A673 (cell line): Measurements from ENCODE around the gene FOXP2. TPM values are rescaled to one million over a fixed set of nuclear protein-coding genes. Genes with fewer than 3 reads are reported as not detected.

ENCODE experiments used
- BruUV-seq: library from RNA; stranded (reverse); fragments of 400-500 nt; replicated peaks from 2 replicates; lab custom pipeline; 2021; lab: Mats Ljungman, UMichigan
- CTCF ChIA-PET: fragments of 300-600 bp; sonication (Branson Sonifier 250); formaldehyde crosslinking; loops from one replicate; lab custom pipeline; 2022; ENCODE audit warnings: antibody characterized with exemption; lab: Charles Lee
- POLR2A ChIA-PET: fragments of 300-600 bp; sonication (Branson Sonifier 250); formaldehyde crosslinking; loops from one replicate; lab custom pipeline; 2022; ENCODE audit warnings: antibody characterized with exemption; ENCODE audit not compliant: low non-redundant PET; lab: Charles Lee
- DNase-seq: peaks from one replicate; pipeline ENCODE4 v3.0.0-alpha.2; 2015; ENCODE audit warnings: low spot score
- H3K27ac ChIP-seq: fragments of 200-600 bp; sonication (generic); 2 replicates; pipeline ENCODE4 v1.5.1; 2016; ENCODE audit warnings: mixed run types, low read depth, mild to moderate bottlenecking, mixed read lengths, antibody characterized with exemption, low read length; ENCODE audit not compliant: poor library complexity, severe bottlenecking
- H3K27me3 ChIP-seq: fragments of 200-600 bp; sonication (generic); replicated peaks from 2 replicates; pipeline ENCODE4 v1.6.1; 2017; ENCODE audit warnings: mixed run types, low read depth, mild to moderate bottlenecking, mixed read lengths, antibody characterized with exemption, low read length; ENCODE audit not compliant: insufficient read depth, poor library complexity
- H3K36me3 ChIP-seq: fragments of 200-600 bp; sonication (generic); 2 replicates; pipeline ENCODE4 v1.6.1; 2016; ENCODE audit warnings: mixed run types, mild to moderate bottlenecking, mixed read lengths, antibody characterized with exemption, low read length; ENCODE audit not compliant: insufficient read depth, poor library complexity, severe bottlenecking
- H3K4me1 ChIP-seq: fragments of 200-600 bp; sonication (generic); 2 replicates; pipeline ENCODE4 v1.6.1; 2017; ENCODE audit warnings: mixed run types, mild to moderate bottlenecking, mixed read lengths, antibody characterized with exemption, low read length; ENCODE audit not compliant: insufficient read depth, poor library complexity, severe bottlenecking
- H3K4me3 ChIP-seq: fragments of 200-600 bp; sonication (generic); 2 replicates; pipeline ENCODE4 v1.5.1; 2016; ENCODE audit warnings: low read depth, mixed run types, mild to moderate bottlenecking, mixed read lengths, low read length; ENCODE audit not compliant: poor library complexity, severe bottlenecking
- H3K9me3 ChIP-seq: fragments of 200-600 bp; sonication (generic); 2 replicates; pipeline ENCODE4 v1.6.1; 2016; ENCODE audit warnings: mixed run types, low read depth, mild to moderate bottlenecking, mixed read lengths, antibody characterized with exemption, low read length; ENCODE audit not compliant: poor library complexity, severe bottlenecking
- CTCF ChIP-seq: fragments of 300-800, 200-600 bp; sonication (generic); conservative IDR thresholded peaks from 2 replicates; pipeline ENCODE4 v1.5.1; 2017; ENCODE audit warnings: low read depth, mild to moderate bottlenecking, antibody characterized with exemption, low read length, moderate library complexity, mixed read lengths
- EZH2 ChIP-seq: fragments of 200-600 bp; sonication (generic); IDR thresholded peaks from 2 replicates; pipeline ENCODE4 v1.6.1; 2017; ENCODE audit warnings: borderline replicate concordance, low read depth, mild to moderate bottlenecking, mixed read lengths, antibody characterized with exemption, low read length; ENCODE audit not compliant: poor library complexity, severe bottlenecking
- intact Hi-C: fragments of 100-400 bp; cut with micrococcal nuclease; formaldehyde crosslinking; loops from one replicate; pipeline ENCODE4 v1.10.0; 2022; ENCODE audit not compliant: unreplicated experiment
- total RNA-seq: library from RNA; stranded (reverse); gene quantifications from 2 replicates; pipeline ENCODE4 v1.2.3, GENCODE V29; 2021

The FOXP2 gene
- total RNA-seq, 1 experiment from 2014 or later: not detected

GRCh38 chr7:114519240-114519639 is 104.6 kb downstream of the FOXP2 start:
- peak; percentile 9 for DNase-seq
- Histone ChIP-seq H3K9me3 (no peaks in the 10 kb centered on the region), H3K4me1 (no peaks in the 10 kb centered on the region), H3K36me3 (no peaks in the 10 kb centered on the region), H3K27me3 (peaks cover 14% of the 10 kb centered on the region), H3K4me3 (no peak overlapping the region), H3K27ac (no peak overlapping the region)
- no peak for TF ChIP-seq CTCF
- ChIA-PET CTCF (no interaction called here), POLR2A (no interaction called here)
- intact Hi-C loops: no loop called here
- BruUV-seq: no TSS peak

GRCh38 chr7:114522081-114522480 is 107.5 kb downstream of the FOXP2 start:
- Histone ChIP-seq H3K4me3 (no peak overlapping the region), H3K36me3 (no peaks in the 10 kb centered on the region), H3K27me3 (peaks cover 28% of the 10 kb centered on the region), H3K27ac (no peak overlapping the region), H3K9me3 (no peaks in the 10 kb centered on the region), H3K4me1 (no peaks in the 10 kb centered on the region)
- no peak for DNase-seq
- TF ChIP-seq EZH2: no peak
- TF ChIP-seq CTCF: no peak
- POLR2A ChIA-PET: no interaction called here
- CTCF ChIA-PET: no interaction called here
- no TSS peak for BruUV-seq
- intact Hi-C loops: no loop called here

- no TSS peak for BruUV-seq
- peak; percentile 21 for DNase-seq
- intact Hi-C loops: no loop called here
These were observed 113.0 kb downstream of the FOXP2 start for GRCh38 chr7:114527589-114527988.

More at GRCh38 chr7:114527589-114527988, 113.0 kb downstream of the FOXP2 start:
- POLR2A ChIA-PET: no interaction called here
- Histone ChIP-seq H3K4me1 (no peaks in the 10 kb centered on the region), H3K27ac (no peak overlapping the region), H3K9me3 (no peaks in the 10 kb centered on the region), H3K4me3 (no peak overlapping the region), H3K27me3 (peaks cover 50% of the 10 kb centered on the region), H3K36me3 (no peaks in the 10 kb centered on the region)
- CTCF ChIA-PET: no interaction called here
- TF ChIP-seq CTCF: no peak
- TF ChIP-seq EZH2: no peak
